Upper lobe of left lung (tissue), 4 donors: Measurements from ENCODE around the gene DENND10.

ENCODE experiments used
- EP300 ChIP-seq, 4 donors: sonication (generic); formaldehyde crosslinking; IDR thresholded peaks; one replicate each; pipeline ENCODE4 v1.5.1; 2017; ENCODE audit warnings: antibody characterized with exemption in 4 of 4, control low read depth in 2 of 4
- POLR2A ChIP-seq, 4 donors: fragments of 450-650 bp; IDR thresholded peaks; one replicate each; pipeline ENCODE4 v1.5.1; 2016 to 2017; ENCODE audit warnings: antibody characterized with exemption in 4 of 4, mild to moderate bottlenecking in 2 of 4
- POLR2AphosphoS5 ChIP-seq, 2 donors: sonication (generic); formaldehyde crosslinking; IDR thresholded peaks; one replicate each; pipeline ENCODE4 v1.5.1; 2017; ENCODE audit warnings: antibody characterized with exemption in 2 of 2
- TF ChIP-seq, protein P1 (sequence below), 6 experiments: fragments of 450-650 bp in 4 of 6; fragments of 200-600 bp in 2 of 6; sonication (generic) in 2 of 6; IDR thresholded peaks; one replicate each; pipeline ENCODE4 v1.5.1; 2016 to 2019; ENCODE audit warnings: antibody characterized with exemption in 6 of 6

DNA sequence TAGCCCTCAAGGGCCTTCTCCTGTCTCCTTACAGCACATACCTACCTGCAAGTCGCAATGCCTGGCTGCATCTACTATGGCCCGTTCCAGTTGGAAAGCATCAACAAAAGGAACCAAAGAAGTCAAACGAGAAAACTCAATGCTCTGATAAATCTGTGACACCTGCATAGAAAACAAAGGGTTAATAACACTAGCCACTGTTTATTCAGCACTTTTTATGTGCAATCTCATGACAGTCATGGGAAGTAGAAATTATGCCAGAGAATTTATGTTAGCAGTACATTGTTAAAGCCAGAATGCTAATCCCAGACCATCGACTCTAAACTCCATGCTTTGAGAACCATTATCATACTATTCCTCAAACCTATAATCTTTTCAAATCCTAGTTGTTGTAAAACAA lies 44.4 kb upstream of the DENND10 start:
- TF ChIP-seq EP300 (IDR thresholded peaks at IDR 0.05): no peak
- TF ChIP-seq POLR2A (IDR thresholded peaks at IDR 0.05): no peak
- TF ChIP-seq, protein P1, sequence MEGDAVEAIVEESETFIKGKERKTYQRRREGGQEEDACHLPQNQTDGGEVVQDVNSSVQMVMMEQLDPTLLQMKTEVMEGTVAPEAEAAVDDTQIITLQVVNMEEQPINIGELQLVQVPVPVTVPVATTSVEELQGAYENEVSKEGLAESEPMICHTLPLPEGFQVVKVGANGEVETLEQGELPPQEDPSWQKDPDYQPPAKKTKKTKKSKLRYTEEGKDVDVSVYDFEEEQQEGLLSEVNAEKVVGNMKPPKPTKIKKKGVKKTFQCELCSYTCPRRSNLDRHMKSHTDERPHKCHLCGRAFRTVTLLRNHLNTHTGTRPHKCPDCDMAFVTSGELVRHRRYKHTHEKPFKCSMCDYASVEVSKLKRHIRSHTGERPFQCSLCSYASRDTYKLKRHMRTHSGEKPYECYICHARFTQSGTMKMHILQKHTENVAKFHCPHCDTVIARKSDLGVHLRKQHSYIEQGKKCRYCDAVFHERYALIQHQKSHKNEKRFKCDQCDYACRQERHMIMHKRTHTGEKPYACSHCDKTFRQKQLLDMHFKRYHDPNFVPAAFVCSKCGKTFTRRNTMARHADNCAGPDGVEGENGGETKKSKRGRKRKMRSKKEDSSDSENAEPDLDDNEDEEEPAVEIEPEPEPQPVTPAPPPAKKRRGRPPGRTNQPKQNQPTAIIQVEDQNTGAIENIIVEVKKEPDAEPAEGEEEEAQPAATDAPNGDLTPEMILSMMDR (IDR thresholded peaks at IDR 0.05): no peak
- TF ChIP-seq POLR2AphosphoS5 (IDR thresholded peaks at IDR 0.05): no peak
